ENCODE results near the gene GRIN2C.

GRIN2C gene

GRCh38 chr17:74863420-74864296, 4.0 kb upstream of the GRIN2C start:
- DNase-seq: no peak

DNA sequence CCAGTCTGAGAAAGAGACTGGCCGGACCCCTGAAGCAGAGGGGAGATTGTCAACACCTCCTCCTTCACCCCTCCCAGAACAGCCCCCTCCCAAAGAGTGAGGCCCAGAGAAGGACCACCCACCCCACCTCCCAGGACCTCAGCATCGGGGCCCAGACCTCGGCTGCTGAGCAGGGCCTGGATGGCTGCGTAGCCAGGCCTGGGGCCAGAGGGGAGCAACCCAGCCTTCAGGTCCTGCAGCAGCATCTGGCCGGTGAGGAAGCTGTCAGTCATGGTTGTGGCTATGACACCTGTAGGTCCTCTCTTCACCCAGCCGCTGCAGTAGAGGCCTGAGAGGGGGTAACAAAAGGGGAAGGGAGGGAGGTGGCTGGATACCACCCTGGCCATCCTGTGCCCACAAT, 3.2 kb upstream of the GRIN2C start:
- DNase-seq: no peak

DNA sequence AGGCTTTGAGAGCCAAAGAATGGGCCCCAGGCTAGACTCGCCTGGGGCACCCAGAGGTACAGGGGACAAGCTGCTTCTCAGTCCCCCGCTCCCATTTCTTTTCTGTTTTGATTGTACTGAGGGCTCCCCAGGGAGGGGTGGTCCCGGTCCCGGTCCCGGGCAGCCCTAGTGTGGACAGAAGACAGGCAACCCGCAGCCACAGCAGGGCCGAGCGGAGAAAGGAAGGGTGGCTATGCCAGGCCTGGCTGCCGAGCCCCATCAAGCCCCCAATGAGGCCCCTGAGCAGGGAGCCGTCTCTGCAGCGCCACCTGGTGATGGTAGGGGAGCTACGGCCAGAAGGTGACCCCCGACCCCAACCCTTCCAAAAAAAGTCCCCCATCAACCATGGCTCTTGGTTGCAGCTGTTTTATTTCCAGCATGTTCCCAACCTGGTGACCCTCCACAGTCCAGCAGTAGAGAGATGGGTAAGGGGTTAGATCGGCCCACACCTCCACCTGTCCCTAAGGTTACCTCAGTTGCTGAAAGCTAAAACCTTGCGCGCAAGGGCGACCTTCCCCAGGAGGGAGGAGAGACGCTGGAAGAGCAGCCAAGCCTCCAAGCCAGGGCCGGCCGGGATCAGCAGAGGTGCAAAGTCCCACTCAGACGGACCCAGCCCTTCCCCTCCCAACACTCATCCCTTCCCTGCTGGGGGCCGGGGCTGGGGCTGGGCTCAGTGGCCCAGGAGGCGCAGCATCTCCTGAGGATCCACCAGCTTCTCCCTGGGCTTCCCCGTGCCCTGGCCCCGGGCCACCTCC, 2.6 kb upstream of the GRIN2C start:
- DNase-seq: peak; percentile 70

GRCh38 chr17:74861662-74862107, 2.0 kb upstream of the GRIN2C start:
- no peak for DNase-seq

GRCh38 chr17:74860872-74861661, 1.4 kb upstream of the GRIN2C start:
- DNase-seq: no peak

- DNase-seq: no peak
Measured at GRCh38 chr17:74860229-74860871, 665 bp upstream of the GRIN2C start.

- no peak for DNase-seq
Measured at GRCh38 chr17:74858672-74859458, 820 bp downstream of the GRIN2C start.

- DNase-seq: no peak
Measured at GRCh38 chr17:74857191-74857590, 2.5 kb downstream of the GRIN2C start.

GRCh38 chr17:74856112-74856511, 3.6 kb downstream of the GRIN2C start:
- no peak for DNase-seq

DNA sequence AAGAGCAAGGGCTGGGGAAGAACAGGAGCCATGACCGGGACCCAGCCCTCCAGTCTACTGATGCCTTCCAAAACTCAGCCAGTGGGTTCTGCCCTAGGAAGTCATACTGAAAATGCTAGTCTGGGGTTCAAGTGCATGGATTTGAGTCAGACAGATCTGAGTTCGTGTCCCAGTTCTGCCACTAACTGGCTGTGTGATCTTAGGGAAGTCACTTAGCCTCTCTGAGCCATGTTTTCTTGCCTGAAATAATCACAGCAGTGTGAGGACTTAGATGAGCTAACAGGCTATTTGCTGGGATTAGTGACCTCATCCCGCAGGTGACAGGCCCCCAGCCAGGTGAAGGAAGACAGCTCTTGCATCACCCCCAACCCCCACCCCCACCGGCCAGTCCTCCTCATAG, 4.4 kb downstream of the GRIN2C start:
- no peak for DNase-seq

GRCh38 chr17:74854792-74855191, 4.9 kb downstream of the GRIN2C start:
- no peak for DNase-seq

- DNase-seq: no peak
Measured at GRCh38 chr17:74853669-74854068, 6.0 kb downstream of the GRIN2C start.

- no peak for DNase-seq
Measured at GRCh38 chr17:74853048-74853397, 6.7 kb downstream of the GRIN2C start.

DNA sequence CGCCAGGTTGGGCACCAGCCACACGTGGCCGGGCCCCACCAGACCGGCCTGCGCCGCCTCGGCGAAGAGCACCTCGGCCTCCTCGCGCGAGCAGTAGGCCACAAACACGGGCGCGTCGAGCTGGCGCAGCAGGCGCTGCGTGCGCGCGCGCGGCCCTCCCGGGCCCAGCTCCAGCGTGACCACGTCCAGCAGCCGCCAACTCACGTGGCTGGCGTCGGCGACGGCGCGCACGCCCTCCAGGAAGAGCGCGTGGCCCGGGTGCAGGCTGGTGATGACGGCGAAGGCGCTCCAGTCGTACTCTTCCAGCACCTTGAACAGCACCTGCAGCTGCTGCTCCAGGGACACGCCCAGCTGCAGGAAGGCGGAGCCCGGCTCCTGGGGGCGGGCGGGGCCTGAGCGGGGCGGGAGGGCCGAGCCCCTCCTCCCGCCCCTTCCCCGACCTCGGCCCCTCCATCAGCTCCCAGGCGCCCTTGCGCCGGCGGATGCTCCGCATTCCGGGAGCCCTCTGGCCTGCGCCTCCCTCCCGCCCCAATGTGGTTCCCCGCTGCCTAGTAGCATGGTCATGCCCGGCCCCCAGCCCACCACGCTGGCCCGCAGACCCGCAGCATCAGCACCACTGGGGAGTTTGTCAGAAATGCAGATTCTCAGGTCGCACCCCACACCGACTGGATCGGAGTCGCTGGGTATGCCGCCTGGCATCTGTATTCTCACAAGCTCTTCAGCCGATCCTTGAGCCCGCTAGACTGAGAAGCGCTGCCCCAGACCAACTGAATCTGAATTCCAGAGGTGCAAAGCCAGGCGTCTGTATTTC, 7.2 kb downstream of the GRIN2C start:
- DNase-seq: peak; percentile 73

- DNase-seq: no peak
Measured at GRCh38 chr17:74851612-74852236, 8.0 kb downstream of the GRIN2C start.

DNA sequence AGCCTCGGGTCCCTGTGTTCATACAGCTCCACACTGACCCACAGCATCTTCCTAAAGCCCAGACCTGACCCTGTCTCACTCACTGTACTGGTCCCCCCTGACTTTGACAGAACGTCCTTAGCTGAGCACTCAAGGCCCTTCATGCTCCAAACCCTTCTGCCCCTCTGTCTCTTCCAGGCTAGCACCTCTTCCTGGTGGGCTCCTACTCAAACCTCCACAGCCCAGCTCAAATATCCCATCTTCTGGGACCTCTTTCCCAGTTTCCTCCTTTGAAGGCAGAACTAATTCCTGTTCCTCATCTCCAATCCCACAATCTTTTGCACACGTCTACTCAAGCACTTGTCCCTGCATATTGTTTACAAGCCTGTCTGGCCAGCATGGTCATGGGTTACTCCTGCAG, 8.8 kb downstream of the GRIN2C start:
- DNase-seq: no peak

DNA sequence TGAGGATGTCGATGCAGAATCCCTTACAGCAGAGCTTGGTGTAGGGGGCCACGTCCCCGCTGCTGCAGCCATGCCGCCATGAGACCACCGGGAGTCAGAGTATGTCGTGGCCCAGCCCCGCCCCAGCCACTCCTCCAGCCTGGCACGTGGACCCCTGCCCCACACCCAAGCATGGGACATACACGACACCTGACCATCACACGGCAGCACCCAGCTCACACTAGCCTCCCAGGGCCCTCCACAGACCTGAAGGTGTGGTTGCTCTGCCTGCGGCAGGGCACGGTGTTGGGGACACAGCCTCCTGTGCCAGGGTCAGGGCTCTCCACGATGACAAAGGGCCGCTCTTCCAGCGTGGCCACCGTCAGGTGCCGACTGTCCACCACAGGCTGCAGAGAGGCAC, 9.4 kb downstream of the GRIN2C start:
- no peak for DNase-seq

DNA sequence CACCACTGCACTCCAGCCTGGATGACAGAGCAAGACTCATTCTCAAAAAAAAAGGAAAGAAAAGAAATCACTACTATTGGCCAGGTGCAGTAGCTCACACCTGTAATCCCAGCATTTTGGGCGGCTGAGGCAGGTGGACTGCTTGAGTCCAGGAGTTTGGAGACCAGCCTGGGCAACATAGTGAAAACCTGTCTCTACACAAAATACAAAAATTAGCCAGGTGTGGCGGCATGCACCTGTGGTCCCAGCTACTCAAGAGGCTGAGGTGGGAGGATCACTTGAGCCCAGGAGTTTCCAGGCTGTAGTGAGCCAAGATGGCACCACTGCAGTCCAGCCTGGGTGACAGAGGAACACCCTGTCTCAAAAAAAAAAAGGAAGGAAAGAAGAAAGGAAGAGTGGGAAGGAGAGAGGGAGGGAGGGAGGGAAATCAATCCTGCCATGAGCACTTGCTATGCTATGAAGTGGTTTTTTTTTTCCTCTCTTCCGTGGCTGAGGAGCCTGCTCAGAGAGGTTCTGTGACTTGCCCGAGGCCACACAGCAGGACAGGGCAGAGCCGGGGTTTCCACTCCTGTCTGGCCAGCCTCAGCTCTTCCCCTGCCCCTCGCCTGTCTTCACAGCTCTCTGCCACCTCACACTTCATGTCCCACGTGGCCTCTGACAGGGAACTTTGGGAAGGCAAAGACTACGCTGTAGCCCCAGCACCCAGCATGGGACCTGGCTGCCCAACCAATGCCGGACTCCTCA, 10.9 kb downstream of the GRIN2C start:
- no peak for DNase-seq

GRCh38 chr17:74846621-74847020, 13.1 kb downstream of the GRIN2C start:
- no peak for DNase-seq

GRCh38 chr17:74843352-74843627, 16.4 kb downstream of the GRIN2C start:
- DNase-seq: no peak

Measured in stimulated activated CD4-positive, alpha-beta T cell treated with anti-CD3 and anti-CD28 coated beads, Interleukin-1b, Interleukin-23, amount 100 ng/mL, for 48 hours (primary cell).